ENCODE results near the gene SERPINE3.

The SERPINE3 gene

GRCh38 chr13:51363625-51364024 lies 24.1 kb downstream of the SERPINE3 start:
- DNase-seq (ENCODE audit: low spot score): no peak

DNA sequence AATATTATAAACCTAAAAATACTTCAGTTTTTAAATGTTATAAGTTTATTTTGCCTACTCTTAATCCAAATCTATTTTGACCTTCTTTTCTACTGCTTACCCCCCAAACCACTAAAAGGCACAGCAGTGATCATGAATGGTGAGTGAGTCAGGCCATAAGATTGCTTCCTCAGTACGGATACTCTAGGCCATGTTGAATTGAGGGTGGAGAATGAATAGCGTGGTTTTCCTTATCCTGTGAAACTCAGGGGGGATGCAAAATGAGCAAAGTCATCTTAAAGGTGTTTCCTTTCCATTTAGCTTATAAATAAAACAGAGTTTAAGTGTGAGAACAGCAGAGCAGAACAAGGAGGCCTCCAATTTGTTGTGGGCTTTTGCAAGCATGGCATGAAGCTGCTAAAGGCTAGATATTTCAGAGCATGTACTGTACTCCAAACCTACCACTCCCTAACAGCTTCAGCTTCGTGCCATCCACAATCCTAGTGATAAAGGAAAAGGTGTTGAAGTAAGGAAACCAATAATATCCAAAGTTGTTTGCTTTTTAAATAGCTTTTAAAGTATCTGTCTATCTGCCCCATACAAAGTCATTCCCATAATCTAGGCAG lies 25.0 kb downstream of the SERPINE3 start:
- DNase-seq (ENCODE audit: low spot score): no peak

- no peak for DNase-seq (ENCODE audit: low spot score)
These were observed 30.6 kb downstream of the SERPINE3 start for GRCh38 chr13:51370116-51370515.

- no peak for DNase-seq (ENCODE audit: low spot score)
These were observed 31.3 kb downstream of the SERPINE3 start for GRCh38 chr13:51370811-51371210.

GRCh38 chr13:51371768-51372399 lies 32.4 kb downstream of the SERPINE3 start:
- DNase-seq (ENCODE audit: low spot score): no peak

- no peak for DNase-seq (ENCODE audit: low spot score)
These were observed 34.0 kb downstream of the SERPINE3 start for GRCh38 chr13:51373451-51373850.

- DNase-seq (ENCODE audit: low spot score): no peak
These were observed 40.8 kb downstream of the SERPINE3 start for GRCh38 chr13:51380269-51380668.

DNA sequence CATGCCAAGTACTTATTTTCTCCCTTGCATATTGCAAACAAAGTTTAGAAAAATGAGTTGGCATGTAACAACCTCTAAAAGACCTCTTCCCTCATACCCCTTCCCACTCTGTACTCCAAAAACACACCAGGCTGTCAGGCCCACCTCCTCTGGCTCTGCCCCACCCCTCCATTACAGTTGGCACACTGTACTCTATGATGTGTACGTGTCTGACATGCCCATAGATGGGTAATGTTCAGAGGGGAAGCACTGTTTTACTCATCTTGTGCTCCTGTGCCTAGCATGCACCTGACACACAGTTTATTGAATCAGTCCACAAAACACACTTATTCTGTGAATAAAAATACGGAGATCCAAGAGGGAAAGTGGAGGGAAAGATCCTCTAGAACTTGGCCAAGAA lies 45.6 kb downstream of the SERPINE3 start:
- no peak for DNase-seq (ENCODE audit: low spot score)

- DNase-seq (ENCODE audit: low spot score): no peak
These were observed 55.2 kb downstream of the SERPINE3 start for GRCh38 chr13:51394724-51395123.

GRCh38 chr13:51396352-51396751 lies 56.9 kb downstream of the SERPINE3 start:
- DNase-seq (ENCODE audit: low spot score): no peak

DNA sequence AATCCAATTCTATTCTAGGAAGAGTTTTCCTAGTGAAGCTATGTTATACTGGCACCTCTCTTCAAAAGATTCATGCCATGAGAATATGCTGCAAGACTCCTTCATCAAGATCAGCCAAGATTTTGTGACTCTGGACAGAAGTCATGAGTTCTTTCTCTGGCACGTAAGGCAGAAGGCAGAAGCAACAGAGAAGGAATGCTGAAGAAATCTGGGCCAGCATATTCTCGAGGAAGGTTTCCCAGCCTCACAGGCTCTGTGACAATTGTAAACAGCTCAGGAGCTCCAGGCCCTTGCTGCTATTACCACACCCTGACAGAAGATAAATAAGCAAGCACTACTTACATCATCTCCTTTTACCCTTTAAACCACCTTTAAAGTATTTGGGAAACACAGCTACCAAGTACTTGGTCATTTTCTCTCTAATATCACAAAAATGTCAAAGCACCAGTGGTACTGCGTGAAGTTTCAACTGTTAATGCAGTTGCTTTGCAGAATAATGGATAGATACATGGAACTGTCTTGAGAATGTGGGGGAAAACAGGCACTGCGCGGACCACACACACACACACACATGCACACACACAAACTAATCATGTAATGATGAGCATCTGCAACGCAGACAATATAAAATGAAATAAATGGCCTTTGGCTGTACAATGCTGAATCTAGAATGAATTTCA lies 57.9 kb downstream of the SERPINE3 start:
- DNase-seq (ENCODE audit: low spot score): no peak

GRCh38 chr13:51405176-51405575 lies 65.7 kb downstream of the SERPINE3 start:
- no peak for DNase-seq (ENCODE audit: low spot score)

- DNase-seq (ENCODE audit: low spot score): no peak
These were observed 72.9 kb downstream of the SERPINE3 start for GRCh38 chr13:51412431-51412830.
